Neural progenitor cell (in vitro differentiated cells): ENCODE measurements around the gene GALP. TPM values are rescaled to one million over a fixed set of nuclear protein-coding genes. Genes with fewer than 3 reads are reported as not detected.
"Not testable (repeated sequence)": the region's sequence is repeated elsewhere in the genome, so short reads cannot be mapped to it uniquely, and the experiment has no call there.

Experiments used
- DNase-seq: peaks from one replicate; pipeline ENCODE4 v3.0.0-alpha.2; 2016; ENCODE audit warnings: low spot score
- H2AFZ ChIP-seq: fragments of 200-600 bp; sonication (generic); replicated peaks from 2 replicates; pipeline ENCODE4 v1.6.1; 2016; ENCODE audit warnings: antibody characterized with exemption
- H3F3A ChIP-seq: fragments of 200-600 bp; sonication (generic); 2 replicates; pipeline ENCODE4 v1.6.1; 2016; ENCODE audit warnings: antibody characterized with exemption, low read depth
- H3K27ac ChIP-seq: fragments of 200-600 bp; sonication (generic); 2 replicates; pipeline ENCODE4 v1.5.1; 2016; ENCODE audit warnings: mild to moderate bottlenecking
- H3K27me3 ChIP-seq: fragments of 200-600 bp; sonication (generic); 2 replicates; pipeline ENCODE4 v1.6.1; 2016; ENCODE audit warnings: mild to moderate bottlenecking, moderate library complexity
- H3K36me3 ChIP-seq: fragments of 200-600 bp; sonication (generic); 2 replicates; pipeline ENCODE4 v1.5.1; 2016
- H3K4me1 ChIP-seq: fragments of 200-600 bp; sonication (generic); 2 replicates; pipeline ENCODE4 v1.6.1; 2016; ENCODE audit warnings: mixed run types
- H3K4me2 ChIP-seq: fragments of 200-600 bp; sonication (generic); 2 replicates; pipeline ENCODE4 v1.6.1; 2016
- H3K4me3 ChIP-seq: fragments of 200-600 bp; sonication (generic); 2 replicates; pipeline ENCODE4 v1.5.1; 2016
- H3K79me2 ChIP-seq: fragments of 200-600 bp; sonication (generic); 2 replicates; pipeline ENCODE4 v1.6.1; 2016; ENCODE audit warnings: low read depth
- H3K9ac ChIP-seq: fragments of 200-600 bp; sonication (generic); 2 replicates; pipeline ENCODE4 v1.6.1; 2016
- H3K9me3 ChIP-seq: fragments of 200-600 bp; sonication (generic); 2 replicates; pipeline ENCODE4 v1.5.1; 2016; ENCODE audit warnings: low read depth
- H4K20me1 ChIP-seq: fragments of 200-600 bp; sonication (generic); 2 replicates; pipeline ENCODE4 v1.6.1; 2016; ENCODE audit warnings: low read depth
- H3K27ac Mint-ChIP-seq: 3 replicates; pipeline ENCODE4 v1.8.0; 2021; ENCODE audit warnings: mixed read lengths
- H3K27me3 Mint-ChIP-seq: 2 replicates; pipeline ENCODE4 v1.8.0; 2022; ENCODE audit warnings: low read depth, mild to moderate bottlenecking, inconsistent platforms, moderate library complexity, mixed read lengths; ENCODE audit not compliant: insufficient read depth
- H3K36me3 Mint-ChIP-seq: 3 replicates; pipeline ENCODE4 v1.8.0; 2021; ENCODE audit warnings: mixed read lengths
- H3K4me1 Mint-ChIP-seq: 3 replicates; pipeline ENCODE4 v1.8.0; 2021; ENCODE audit warnings: mixed read lengths
- H3K4me3 Mint-ChIP-seq: 3 replicates; pipeline ENCODE4 v1.8.0; 2021; ENCODE audit warnings: mild to moderate bottlenecking, moderate library complexity, mixed read lengths
- H3K9me3 Mint-ChIP-seq: 3 replicates; pipeline ENCODE4 v1.8.0; 2020; ENCODE audit warnings: mixed read lengths
- EZH2 ChIP-seq: fragments of 200-600 bp; sonication (generic); IDR thresholded peaks from 2 replicates; pipeline ENCODE4 v1.6.1; 2017; ENCODE audit warnings: antibody characterized with exemption, mild to moderate bottlenecking, moderate library complexity
- EZH2phosphoT487 ChIP-seq: fragments of 200-600 bp; sonication (generic); IDR thresholded peaks from 2 replicates; pipeline ENCODE4 v1.6.1; 2017; ENCODE audit warnings: antibody characterized with exemption
- total RNA-seq: library from RNA; depleted of rRNA; stranded (reverse); fragments of >200 nt; gene quantifications from 2 replicates; pipeline ENCODE4 v1.2.3, GENCODE V29; 2015; ENCODE audit warnings: low replicate concordance
- TF ChIP-seq, protein P1 (sequence below): fragments of 200-600 bp; sonication (generic); IDR thresholded peaks from 2 replicates; pipeline ENCODE4 v1.5.1; 2017; ENCODE audit warnings: antibody characterized with exemption, mild to moderate bottlenecking

GALP gene
- total RNA-seq, 1 donor from 2014 or later, result 0.71 TPM

DNA sequence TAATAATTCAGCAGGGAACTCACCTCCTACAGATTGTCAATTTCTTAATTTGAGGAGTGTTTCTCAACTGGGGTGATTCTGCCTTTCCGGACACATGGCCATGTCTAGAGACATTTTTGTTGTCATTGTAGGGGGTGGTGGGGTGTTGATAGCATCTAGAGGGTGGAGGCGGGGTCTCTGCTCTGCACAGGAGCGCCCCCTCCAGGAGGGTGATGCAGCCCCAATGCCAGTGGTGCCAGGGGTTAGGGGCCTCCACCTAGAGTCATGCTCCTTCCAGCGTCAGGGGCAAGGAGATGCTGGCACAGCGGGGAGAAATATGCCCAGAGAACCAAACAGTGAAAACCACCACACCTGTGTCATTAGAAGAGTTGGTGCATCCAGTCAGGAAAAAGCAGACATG is 31.8 kb downstream of the GALP start:
- H3K4me1 Mint-ChIP-seq, DNase-seq, H3K4me2 ChIP-seq, H3K36me3 ChIP-seq, H3K9ac ChIP-seq, H3K4me1 ChIP-seq, H3K27ac Mint-ChIP-seq, H3K27ac ChIP-seq, H3K79me2 ChIP-seq, H4K20me1 ChIP-seq, H3K4me3 ChIP-seq, H3K4me3 Mint-ChIP-seq, H3K9me3 Mint-ChIP-seq, H3F3A ChIP-seq, H2AFZ ChIP-seq, H3K27me3 ChIP-seq, H3K9me3 ChIP-seq, H3K36me3 Mint-ChIP-seq: not testable (repeated sequence)
- TF ChIP-seq, protein P1, sequence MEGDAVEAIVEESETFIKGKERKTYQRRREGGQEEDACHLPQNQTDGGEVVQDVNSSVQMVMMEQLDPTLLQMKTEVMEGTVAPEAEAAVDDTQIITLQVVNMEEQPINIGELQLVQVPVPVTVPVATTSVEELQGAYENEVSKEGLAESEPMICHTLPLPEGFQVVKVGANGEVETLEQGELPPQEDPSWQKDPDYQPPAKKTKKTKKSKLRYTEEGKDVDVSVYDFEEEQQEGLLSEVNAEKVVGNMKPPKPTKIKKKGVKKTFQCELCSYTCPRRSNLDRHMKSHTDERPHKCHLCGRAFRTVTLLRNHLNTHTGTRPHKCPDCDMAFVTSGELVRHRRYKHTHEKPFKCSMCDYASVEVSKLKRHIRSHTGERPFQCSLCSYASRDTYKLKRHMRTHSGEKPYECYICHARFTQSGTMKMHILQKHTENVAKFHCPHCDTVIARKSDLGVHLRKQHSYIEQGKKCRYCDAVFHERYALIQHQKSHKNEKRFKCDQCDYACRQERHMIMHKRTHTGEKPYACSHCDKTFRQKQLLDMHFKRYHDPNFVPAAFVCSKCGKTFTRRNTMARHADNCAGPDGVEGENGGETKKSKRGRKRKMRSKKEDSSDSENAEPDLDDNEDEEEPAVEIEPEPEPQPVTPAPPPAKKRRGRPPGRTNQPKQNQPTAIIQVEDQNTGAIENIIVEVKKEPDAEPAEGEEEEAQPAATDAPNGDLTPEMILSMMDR, result peak; percentile 15
- H3K27me3 Mint-ChIP-seq, result peaks cover 11% of the 10 kb centered on the region

DNA sequence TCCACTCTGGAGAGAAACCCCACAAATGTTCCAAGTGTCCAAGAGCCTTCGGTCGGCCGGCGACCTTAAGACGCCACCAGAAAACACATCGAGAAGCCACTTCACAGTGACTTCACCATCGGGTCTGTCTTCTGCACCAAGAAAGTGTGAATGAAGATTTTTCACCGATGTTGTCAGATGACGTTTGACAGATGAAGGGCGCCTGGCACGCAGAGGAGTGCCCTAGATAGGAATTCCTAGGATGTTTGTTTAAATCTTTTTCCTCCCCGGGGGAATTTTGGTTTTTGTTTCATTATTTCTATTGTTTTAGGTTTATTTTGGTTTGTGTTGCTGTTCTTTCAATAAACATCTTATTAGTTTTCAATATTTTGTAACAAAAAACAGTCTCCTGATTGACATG is 33.3 kb downstream of the GALP start:
- Histone ChIP-seq H3K9me3 (no peaks in the 10 kb centered on the region), H3K9ac (no peak overlapping the region), H3K27ac (no peak overlapping the region), H3K27me3 (no peaks in the 10 kb centered on the region), H3K4me1 (no peaks in the 10 kb centered on the region), H4K20me1 (no peaks in the 10 kb centered on the region), H3K4me3 (no peak overlapping the region), H3F3A (no peaks in the 10 kb centered on the region), H3K36me3 (no peaks in the 10 kb centered on the region), H3K4me2 (no peak overlapping the region), H3K79me2 (no peaks in the 10 kb centered on the region), H2AFZ (no peak overlapping the region)
- Mint-ChIP-seq H3K27me3 (peaks cover 7% of the 10 kb centered on the region), H3K36me3 (no peaks in the 10 kb centered on the region), H3K9me3 (peaks cover under 1% of the 10 kb centered on the region), H3K27ac (no peak overlapping the region), H3K4me3 (no peak overlapping the region), H3K4me1 (no peaks in the 10 kb centered on the region)
- TF ChIP-seq EZH2 (no peak), EZH2phosphoT487 (no peak)
- TF ChIP-seq, protein P1, result no peak
- DNase-seq, result no peak

DNA sequence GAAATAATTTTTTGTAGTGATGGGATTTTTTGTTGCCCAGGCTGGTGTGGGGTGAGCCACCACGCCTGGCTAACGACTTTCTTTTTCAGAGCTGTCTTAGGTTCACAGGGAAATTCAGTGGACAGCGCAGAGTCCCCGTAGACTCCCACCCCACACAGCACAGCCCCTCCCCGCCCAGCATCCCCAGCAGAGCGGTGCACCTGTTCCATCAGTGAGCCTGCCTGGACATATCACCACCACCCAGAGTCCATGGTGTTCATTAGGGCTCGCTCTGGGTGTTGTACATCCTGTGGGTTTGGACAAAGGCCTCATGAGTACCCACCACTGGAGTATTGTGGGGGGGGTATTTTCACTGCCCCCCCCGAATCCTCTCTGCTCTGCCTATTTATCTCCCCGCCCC is 34.2 kb downstream of the GALP start:
- H3K9ac ChIP-seq, H3F3A ChIP-seq, H2AFZ ChIP-seq, H3K9me3 Mint-ChIP-seq, H3K36me3 ChIP-seq, H3K4me1 Mint-ChIP-seq, H3K27ac Mint-ChIP-seq, H3K4me2 ChIP-seq, H3K9me3 ChIP-seq, H3K27ac ChIP-seq, H3K4me3 ChIP-seq, H4K20me1 ChIP-seq, H3K79me2 ChIP-seq, H3K27me3 Mint-ChIP-seq, H3K36me3 Mint-ChIP-seq, DNase-seq, H3K27me3 ChIP-seq, H3K4me1 ChIP-seq, H3K4me3 Mint-ChIP-seq: not testable (repeated sequence)

DNA sequence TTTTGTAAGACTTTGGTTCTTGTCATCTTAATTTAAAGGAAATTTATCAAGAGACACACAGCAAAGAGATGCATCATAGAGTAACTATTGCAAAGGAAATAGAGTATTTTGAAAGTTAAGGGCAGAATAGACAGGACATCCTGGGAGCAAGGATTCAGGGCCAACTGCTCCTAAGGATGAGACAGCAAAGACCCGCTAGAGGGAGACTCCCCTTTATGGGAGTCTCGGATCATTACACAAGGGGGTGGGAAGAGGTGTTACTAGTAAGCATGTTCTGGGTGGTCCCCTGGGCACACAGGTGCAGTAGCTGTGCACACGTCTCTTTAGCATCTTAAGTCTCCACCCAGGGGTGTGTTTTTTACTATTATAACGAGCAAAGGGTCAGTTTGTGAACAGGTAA is 35.9 kb downstream of the GALP start:
- H3K4me3 ChIP-seq, result no peak overlapping the region
- no peaks in the 10 kb centered on the region for H4K20me1 ChIP-seq
- no peak overlapping the region for H2AFZ ChIP-seq
- no peaks in the 10 kb centered on the region for H3K27me3 ChIP-seq
- H3K27ac Mint-ChIP-seq, result no peak overlapping the region
- no peaks in the 10 kb centered on the region for H3K36me3 Mint-ChIP-seq
- no peak overlapping the region for H3K4me3 Mint-ChIP-seq
- H3K4me1 Mint-ChIP-seq, result no peaks in the 10 kb centered on the region
- DNase-seq, result peak; percentile 11
- H3K4me1 ChIP-seq, result no peaks in the 10 kb centered on the region
- no peak for TF ChIP-seq EZH2phosphoT487
- TF ChIP-seq, protein P1, result peak; percentile 23
- H3K9me3 ChIP-seq, result no peaks in the 10 kb centered on the region
- no peaks in the 10 kb centered on the region for H3K79me2 ChIP-seq
- H3K4me2 ChIP-seq, result no peak overlapping the region
- H3F3A ChIP-seq, result peaks cover under 1% of the 10 kb centered on the region
- peaks cover 10% of the 10 kb centered on the region for H3K27me3 Mint-ChIP-seq
- no peak overlapping the region for H3K9ac ChIP-seq
- H3K9me3 Mint-ChIP-seq, result peaks cover 7% of the 10 kb centered on the region
- H3K36me3 ChIP-seq, result no peaks in the 10 kb centered on the region
- H3K27ac ChIP-seq, result no peak overlapping the region
